Pancreas (tissue), 10 donors: ENCODE measurements around the gene RBBP8. TPM values are rescaled to one million over a fixed set of nuclear protein-coding genes. Genes with fewer than 3 reads are reported as not detected.

ENCODE experiments used
- ATAC-seq, 4 donors: fragments of 200-7000 bp; cut with Tn5 transposase; one replicate each; pipeline versions ENCODE4 v1.8.0 to v1.9.1; 2020; ENCODE audit warnings: mild to moderate bottlenecking in 4 of 4, moderate library complexity in 4 of 4
- DNase-seq, 6 donors: peaks; one replicate each; pipeline ENCODE4 v3.0.0-alpha.2; 2020
- FAIRE-seq: peaks from 2 replicates; lab custom pipeline; 2012; peaks lifted over from hg19 to GRCh38; lab: Jason Lieb, UNC
- H3K27ac ChIP-seq, 4 donors: fragments of 200-600 bp; sonication (generic); 1 replicate in 3 of 4; 2 replicates in 1 of 4; pipeline versions ENCODE4 v1.5.0 to v1.8.0; 2020
- H3K27me3 ChIP-seq, 4 donors: fragments of 200-600 bp; one replicate each; pipeline ENCODE4 v1.8.0; 2021
- H3K36me3 ChIP-seq, 3 donors: fragments of 200-600 bp; sonication (generic) in 1 of 3; one replicate each; pipeline versions ENCODE4 v1.5.0 to v1.8.0; 2020 to 2021
- H3K4me1 ChIP-seq, 3 donors: fragments of 200-600 bp; one replicate each; pipeline ENCODE4 v1.8.0; 2021
- H3K4me3 ChIP-seq, 4 donors: fragments of 200-600 bp; sonication (generic) in 2 of 4; one replicate each; pipeline versions ENCODE4 v1.5.0 to v1.8.0; 2020 to 2021
- H3K9me3 ChIP-seq, 4 donors: fragments of 200-600 bp; one replicate each; pipeline ENCODE4 v1.8.0; 2021
- CTCF ChIP-seq, 4 donors: fragments of 200-600 bp; sonication (generic) in 3 of 4; IDR thresholded peaks; one replicate each; pipeline versions ENCODE4 v1.5.0 to v1.8.0; 2021; ENCODE audit warnings: antibody characterized with exemption in 4 of 4
- WGBS, 2 donors: extraction: QIAGEN DNeasy Blood & Tissue Kit; methylation state at CpG; one replicate each; pipeline ENCODE4 v1.1.7; 2013; 5-methylcytosine and 5-hydroxymethylcytosine counted together
- intact Hi-C, 3 donors: fragments of 100-400 bp; cut with DNase I; formaldehyde crosslinking; loops; one replicate each; pipeline versions ENCODE4 v1.11.1 to v1.14.2; 2022
- polyA plus RNA-seq, 2 donors: library from polyadenylated mRNA; stranded (reverse); fragments of 200-250 nt; gene quantifications; one replicate each; pipeline ENCODE4 v1.2.3, GENCODE V29; 2013
- total RNA-seq, 6 donors: library from RNA; stranded (reverse); fragmentation: NEBNext Ultra II Directional in 4 of 6; extraction: Animal tissue kit (Norgen Biotek cat#: 25700) in 4 of 6; gene quantifications; one replicate each; pipeline versions ENCODE4 v1.2.1 to v1.2.4, GENCODE V29; 2021 to 2023
- donor health status: healthy with polysubstance abuse.
- donor health status: DM: no; HTN: no; CAD: no; lungs with moderate emphysema.
- donor health status: DM: no; HTN: no; CAD: no.
- donor health status: control.
- donor health status: control.
- donor health status: Bipolar disorder and iron deficiency.
- donor health status: DM: yes; HTN: yes; CAD: no.
- donor health status: DM: no; HTN: no; CAD: no.
- donor health status: DM: no; HTN: no; CAD: no.
- donor health status: DM: yes; HTN: yes; CAD: no.

RBBP8 gene
- total and polyA plus RNA-seq, 8 donors, result 10.9 to 32.7 (median 19.0) TPM

- 97 to 98% methylated on average over 1 of the region's 1 CpG for WGBS, 2 donors
- Histone ChIP-seq H3K36me3 (no peaks in the 10 kb centered on the region), H3K9me3 (no peaks in the 10 kb centered on the region), H3K4me3 (no peak overlapping the region), H3K4me1 (no peaks in the 10 kb centered on the region), H3K27ac (no peak overlapping the region), H3K27me3 (no peaks in the 10 kb centered on the region)
- DNase-seq (no peak), FAIRE-seq (no peak), ATAC-seq (no peak)
- intact Hi-C loops, result no loop called here
- no peak for TF ChIP-seq CTCF (IDR thresholded peaks at IDR 0.05)
These were observed 28.0 kb downstream of the RBBP8 start for GRCh38 chr18:22961156-22961555.

GRCh38 chr18:22962004-22962403 is 28.9 kb downstream of the RBBP8 start:
- no peak for FAIRE-seq
- no peak for TF ChIP-seq CTCF (IDR thresholded peaks at IDR 0.05)

GRCh38 chr18:22964116-22964515 is 31.0 kb downstream of the RBBP8 start:
- Histone ChIP-seq H3K4me1 (no peaks in the 10 kb centered on the region), H3K9me3 (no peaks in the 10 kb centered on the region), H3K27me3 (no peaks in the 10 kb centered on the region), H3K27ac (no peak overlapping the region), H3K36me3 (no peaks in the 10 kb centered on the region), H3K4me3 (no peak overlapping the region)
- 60 to 65% methylated on average over 3 of the region's 3 CpGs for WGBS, 2 donors
- no peak for TF ChIP-seq CTCF (IDR thresholded peaks at IDR 0.05)
- DNase-seq (no peak), FAIRE-seq (no peak), ATAC-seq (no peak)
- intact Hi-C loops, result no loop called here

More at GRCh38 chr18:22962004-22962403, 28.9 kb downstream of the RBBP8 start:
- DNase-seq, result no peak
- Histone ChIP-seq H3K27me3 (no peaks in the 10 kb centered on the region), H3K9me3 (no peaks in the 10 kb centered on the region), H3K36me3 (no peaks in the 10 kb centered on the region), H3K4me3 (no peak overlapping the region), H3K4me1 (no peaks in the 10 kb centered on the region), H3K27ac (no peak overlapping the region)
- intact Hi-C loops, result no loop called here
- ATAC-seq, result no peak

- intact Hi-C loops, result no loop called here
These were observed 31.6 kb downstream of the RBBP8 start for GRCh38 chr18:22964722-22965121.

GRCh38 chr18:22971038-22971437 is 37.9 kb downstream of the RBBP8 start:
- FAIRE-seq (no peak), DNase-seq (no peak), ATAC-seq (no peak)
- no peak for TF ChIP-seq CTCF (IDR thresholded peaks at IDR 0.05)
- H3K36me3 ChIP-seq, result no peaks in the 10 kb centered on the region
- no peak overlapping the region for H3K27ac ChIP-seq
- no peaks in the 10 kb centered on the region for H3K9me3 ChIP-seq
- intact Hi-C loops, result no loop called here
- H3K4me1 ChIP-seq, result peaks cover 0 to 7% (median 0%) of the 10 kb centered on the region in 3 donors
- H3K27me3 ChIP-seq, result no peaks in the 10 kb centered on the region
- no peak overlapping the region for H3K4me3 ChIP-seq
- 89 to 95% methylated on average over 3 of the region's 3 CpGs for WGBS, 2 donors

More at GRCh38 chr18:22964722-22965121, 31.6 kb downstream of the RBBP8 start:
- DNase-seq (no peak), ATAC-seq (no peak), FAIRE-seq (no peak)
- no peak overlapping the region for H3K4me3 ChIP-seq
- no peaks in the 10 kb centered on the region for H3K27me3 ChIP-seq
- no peaks in the 10 kb centered on the region for H3K36me3 ChIP-seq
- H3K9me3 ChIP-seq, result no peaks in the 10 kb centered on the region
- H3K4me1 ChIP-seq, result no peaks in the 10 kb centered on the region
- no peak for TF ChIP-seq CTCF (IDR thresholded peaks at IDR 0.05)
- no peak overlapping the region for H3K27ac ChIP-seq
